ENCODE data around the gene RPS6KA2.

RPS6KA2 gene

GRCh38 chr6:166462461-166463135, 164.5 kb downstream of the RPS6KA2 start:
- no peak for DNase-seq

DNA sequence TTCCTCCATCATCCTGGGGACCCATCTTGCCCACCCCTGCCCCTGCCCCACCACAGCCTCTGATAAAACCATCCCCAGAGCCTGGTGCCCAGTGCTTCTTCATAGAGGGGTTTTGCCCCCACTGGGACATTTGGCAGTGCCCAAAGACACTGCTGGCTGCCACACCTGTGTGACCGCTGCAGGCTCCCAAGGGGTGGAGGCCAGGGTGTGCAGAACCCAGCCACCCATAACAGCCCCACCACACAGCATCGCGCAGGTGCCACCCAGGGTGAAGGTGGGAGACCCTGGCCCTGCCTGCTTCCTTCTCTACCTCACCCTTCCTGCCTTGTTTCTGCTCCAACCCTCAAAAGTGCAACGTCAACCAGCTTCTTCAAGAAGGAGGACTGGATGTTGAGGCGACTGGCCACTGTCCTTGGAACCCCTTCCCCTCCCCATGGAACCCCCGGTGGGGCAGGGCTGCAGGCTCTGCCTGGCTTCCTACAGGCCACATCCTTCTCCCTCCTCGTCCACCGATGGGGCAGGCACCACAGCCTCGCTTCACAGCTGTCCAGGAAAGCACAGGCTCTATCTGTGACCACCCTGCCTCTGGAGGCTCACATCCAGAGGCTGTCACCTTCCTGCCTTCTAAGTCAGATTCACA, 165.1 kb downstream of the RPS6KA2 start:
- DNase-seq, result no peak

DNA sequence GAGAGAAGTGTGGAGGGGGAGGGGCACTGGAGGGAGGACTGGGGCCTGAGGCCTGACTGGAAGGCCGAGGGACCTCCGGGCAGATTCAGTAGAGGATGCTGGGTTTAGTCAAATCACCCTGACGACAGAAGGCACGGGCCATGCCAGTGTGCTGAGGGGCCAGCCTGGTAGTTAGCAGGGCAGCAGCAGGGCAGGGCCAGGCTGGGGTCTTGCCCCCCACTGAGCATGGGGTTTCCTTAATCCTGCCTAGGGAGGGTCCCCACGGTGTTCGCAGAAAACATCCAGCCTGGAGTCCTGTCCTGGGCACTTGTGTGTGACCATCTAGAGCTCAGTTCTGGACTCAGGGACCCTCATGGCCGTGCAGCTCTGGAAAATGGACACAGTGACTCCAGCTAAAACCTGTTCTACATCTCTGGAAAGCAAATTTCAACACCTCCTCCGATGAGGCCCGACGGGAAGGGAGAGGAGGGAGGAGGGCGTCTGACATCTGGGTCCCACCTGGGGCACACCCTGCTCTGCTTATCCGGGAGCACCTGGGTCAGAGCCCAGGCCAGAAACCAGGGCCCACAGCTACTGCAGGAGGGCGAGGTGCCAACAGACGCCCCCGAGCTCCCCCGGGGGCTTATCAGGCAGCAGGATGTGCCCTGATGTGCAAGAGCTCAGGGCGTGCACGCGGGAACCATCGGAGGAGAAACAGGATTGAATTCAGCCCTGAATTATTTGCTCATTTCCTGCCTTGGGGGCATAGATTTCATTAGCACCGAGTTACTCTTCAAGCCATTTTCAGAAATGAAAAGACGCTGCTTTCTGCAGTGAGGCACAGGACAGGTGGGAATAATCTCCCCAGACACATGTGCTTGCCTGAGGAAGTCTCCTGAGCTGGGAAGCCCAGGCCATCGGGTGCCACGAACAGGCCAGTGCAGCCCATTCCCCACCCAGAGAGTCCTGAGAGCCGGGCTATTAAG, 166.3 kb downstream of the RPS6KA2 start:
- no peak for DNase-seq

DNA sequence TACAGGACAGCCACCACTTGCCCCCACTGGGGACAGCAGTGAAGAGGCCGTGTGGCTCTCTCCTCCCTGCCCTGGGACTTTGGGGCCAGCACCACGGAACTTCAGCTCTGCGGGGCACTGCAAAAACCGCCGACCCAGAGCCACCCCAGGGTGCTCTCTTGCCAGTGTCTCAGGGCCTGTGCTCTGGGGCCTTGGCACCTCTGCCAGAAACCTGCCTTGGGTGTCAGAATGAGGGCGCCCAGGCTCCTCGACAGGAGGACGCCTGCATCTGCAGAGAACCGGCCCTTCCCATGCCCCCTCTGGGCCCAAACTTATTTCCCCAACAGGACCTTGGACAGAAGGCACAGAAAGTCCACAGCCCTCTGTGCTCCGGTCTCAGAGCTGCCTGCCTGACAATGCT, 167.1 kb downstream of the RPS6KA2 start:
- DNase-seq, result no peak

- DNase-seq, result no peak
Observed at GRCh38 chr6:166459272-166459671, 167.8 kb downstream of the RPS6KA2 start.

DNA sequence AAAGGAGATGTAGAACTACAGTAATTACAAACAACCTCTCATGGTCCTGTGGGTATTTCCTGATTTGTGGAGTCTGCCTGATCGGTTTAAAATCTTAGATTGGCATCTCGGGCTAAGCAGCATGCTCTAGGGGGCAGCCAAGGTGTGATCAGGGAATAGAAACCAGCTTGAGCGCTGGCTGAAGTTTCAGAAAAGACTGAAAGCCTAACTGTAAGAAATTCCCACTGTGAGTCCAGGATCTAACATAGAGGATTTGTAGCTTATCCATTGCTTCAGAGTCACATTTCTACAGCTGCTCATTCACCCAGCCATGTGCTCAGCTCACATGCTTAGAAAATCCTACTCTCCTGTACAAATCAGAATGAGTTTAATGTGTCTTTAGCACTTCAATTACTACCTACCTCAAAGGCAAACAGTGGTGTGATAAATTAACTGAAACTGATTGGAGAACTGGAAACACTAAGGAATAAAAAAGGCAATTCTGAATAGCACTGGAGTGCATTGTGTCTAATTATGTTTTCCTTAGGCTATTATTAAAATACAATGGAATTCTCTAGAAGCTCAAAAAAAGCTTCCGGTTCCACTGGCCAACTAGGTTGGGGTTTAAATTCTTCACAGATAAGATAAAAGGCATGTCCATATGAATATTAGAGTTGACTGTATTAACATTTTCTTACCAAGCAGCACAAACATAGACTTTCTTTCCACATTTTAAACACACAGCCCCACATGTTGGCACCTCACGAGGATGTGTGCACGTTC, 170.5 kb downstream of the RPS6KA2 start:
- no peak for DNase-seq

- DNase-seq, result no peak
Observed at GRCh38 chr6:166454692-166455515, 172.1 kb downstream of the RPS6KA2 start.

GRCh38 chr6:166453651-166454050, 173.4 kb downstream of the RPS6KA2 start:
- no peak for DNase-seq

GRCh38 chr6:166450167-166450873, 176.7 kb downstream of the RPS6KA2 start:
- DNase-seq, result no peak

DNA sequence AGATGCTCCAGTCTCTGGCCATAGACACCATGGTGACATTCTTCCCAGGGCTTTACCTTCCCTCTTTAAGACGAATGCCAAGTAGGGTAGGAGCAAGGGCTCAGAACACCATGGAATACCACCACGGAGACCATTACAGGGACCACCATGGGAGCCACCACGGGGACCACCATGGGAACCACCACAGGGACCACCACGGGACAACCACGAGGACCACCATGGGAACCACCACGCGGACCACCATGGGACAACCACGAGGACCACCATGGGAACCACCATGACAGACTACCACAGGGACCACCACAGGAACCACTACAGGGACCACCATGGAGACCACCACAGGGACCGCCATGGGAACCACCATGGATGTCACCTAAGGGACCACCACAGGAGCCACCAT, 177.4 kb downstream of the RPS6KA2 start:
- DNase-seq, result no peak

GRCh38 chr6:166449036-166449435, 178.0 kb downstream of the RPS6KA2 start:
- no peak for DNase-seq

DNA sequence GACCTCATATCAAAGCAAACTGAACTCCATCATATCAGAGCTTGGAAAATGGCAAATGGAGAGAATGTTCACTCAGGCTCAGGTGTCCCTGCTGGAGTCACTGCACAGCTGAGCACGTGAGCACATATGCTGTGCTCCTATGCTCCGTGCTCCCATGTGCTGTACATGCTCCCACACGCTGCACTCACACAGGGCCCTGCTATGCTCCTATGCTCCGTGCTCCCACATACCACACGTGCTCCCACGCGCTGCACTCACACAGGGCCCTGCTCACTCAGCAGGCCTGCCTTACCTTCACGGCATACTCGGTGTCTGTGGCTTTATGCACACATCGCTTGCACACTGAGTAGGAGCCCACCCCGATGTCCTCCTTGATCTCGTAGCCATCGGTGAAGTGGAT, 178.6 kb downstream of the RPS6KA2 start:
- DNase-seq, result no peak

DNA sequence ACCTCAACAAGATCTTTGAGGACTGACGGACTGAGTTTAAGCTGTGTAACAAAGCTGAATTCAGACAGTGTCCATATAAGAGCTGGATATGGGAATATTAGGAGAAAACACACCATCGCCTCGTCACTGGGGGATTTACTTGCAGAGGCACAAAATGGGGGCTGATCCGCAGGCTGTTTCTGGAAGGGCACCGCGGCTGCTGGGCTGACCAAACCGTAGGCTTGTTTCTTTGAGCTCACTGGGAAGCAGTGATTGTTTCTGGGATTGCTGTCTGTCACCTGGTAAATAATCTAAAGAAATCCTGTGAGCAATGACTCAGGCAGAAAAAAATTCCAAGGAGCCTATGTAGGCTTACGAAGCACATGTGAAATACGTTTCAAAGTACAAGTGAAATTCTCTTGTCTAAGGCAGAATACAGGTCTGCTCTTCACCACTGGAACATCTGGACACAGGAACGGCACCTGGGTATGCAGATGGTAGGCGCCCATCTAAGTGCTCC, 180.4 kb downstream of the RPS6KA2 start:
- DNase-seq, result no peak

DNA sequence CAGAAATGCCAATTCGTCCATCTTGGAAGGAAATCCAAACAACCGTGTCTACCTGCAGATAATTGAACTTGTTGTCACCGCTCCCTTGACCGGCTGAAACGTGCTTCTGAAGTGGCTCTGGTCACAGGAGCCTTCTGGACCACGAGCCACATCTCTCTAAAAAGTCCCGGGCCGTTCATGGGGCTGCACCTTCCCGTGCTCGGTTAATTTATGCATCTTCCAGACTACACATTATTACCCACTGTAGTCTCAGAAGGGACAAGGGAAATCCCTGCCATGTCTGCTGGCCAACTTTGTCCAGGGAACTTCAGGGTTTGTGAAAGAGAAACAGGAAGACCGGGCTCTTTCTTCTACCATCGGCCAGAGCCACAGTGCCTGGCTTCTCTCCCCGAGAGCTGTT, 180.9 kb downstream of the RPS6KA2 start:
- DNase-seq, result no peak

- no peak for DNase-seq
Observed at GRCh38 chr6:166444446-166444845, 182.6 kb downstream of the RPS6KA2 start.

- no peak for DNase-seq
Observed at GRCh38 chr6:166443166-166443565, 183.9 kb downstream of the RPS6KA2 start.

DNA sequence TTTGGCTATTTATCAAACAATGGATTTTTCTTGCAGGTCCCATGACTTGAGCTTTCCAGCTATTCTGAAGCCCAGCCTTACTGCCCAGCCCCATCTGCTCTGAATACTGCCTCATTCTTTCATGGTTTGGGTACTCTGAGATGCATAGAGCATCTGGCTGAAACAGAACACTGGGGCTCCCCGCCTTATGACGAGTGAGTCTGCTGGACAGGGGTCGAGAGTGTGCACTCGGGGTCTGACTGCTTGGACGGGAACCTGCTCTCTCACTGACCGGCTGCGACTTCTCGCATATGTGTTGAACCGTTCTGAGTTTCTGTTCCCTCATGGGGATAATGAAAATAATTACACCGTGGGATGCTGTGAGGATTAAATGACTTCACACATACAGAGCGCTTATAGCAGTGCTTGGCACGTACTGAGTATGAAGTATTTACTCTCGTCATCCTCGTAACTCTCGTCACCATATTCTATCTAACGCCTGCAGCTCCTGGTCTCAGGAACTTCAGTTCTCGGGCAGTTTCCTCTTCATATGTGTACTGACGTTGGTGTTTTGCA, 184.8 kb downstream of the RPS6KA2 start:
- no peak for DNase-seq

DNA sequence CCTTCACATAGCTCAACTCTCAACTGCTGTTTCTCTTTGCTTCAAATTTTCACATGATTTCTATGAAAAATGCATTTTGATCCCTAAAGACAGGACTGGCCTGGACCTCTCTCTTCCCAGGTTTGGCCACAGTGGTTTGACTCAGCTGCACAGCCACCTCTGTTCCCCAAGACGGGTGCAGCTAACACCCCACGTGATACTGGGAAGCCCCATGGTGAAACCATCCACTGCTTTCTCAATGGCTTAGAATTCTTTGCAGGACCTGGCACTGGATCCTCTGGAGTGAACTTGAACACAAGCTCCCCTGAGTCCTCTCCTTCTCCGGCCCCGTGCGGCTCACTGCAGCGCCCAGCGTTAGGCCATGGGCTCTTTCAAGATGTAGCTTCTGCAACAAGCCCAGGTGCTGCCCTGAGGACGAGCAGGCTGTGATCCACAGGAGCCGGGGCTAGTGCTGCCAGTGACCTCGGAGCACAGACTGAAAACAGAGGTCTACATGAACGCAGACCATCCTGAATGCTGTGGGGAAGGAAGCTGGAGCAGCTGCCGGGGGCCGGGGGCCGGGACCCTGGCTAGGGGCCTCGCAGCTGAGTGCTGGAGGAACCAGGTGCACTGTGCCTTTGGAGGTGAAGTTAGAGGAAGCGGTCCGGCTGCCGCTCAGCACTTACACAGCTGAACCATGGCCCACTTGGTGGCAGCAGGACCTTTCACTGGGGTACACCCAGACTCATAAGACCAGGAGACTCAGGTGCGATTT, 185.5 kb downstream of the RPS6KA2 start:
- DNase-seq, result no peak

DNA sequence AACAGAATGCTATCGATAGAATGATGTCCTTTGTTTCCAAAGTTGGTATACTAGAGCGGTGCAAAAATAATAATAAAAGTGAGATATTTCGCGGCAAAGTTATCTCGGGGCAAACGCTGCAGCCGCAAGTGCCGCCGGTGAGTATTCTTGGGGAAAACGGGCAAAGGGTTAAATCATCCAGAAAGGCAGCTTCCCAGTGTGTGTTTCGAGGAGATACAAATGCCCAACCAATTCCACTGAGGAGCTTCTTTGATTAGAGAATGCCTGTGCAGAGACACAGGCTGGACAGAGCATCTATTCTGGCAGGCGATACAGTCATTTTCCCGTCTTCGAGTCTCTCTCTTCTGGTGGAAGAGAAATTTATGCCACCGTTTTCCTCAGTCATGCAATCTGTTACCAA, 186.3 kb downstream of the RPS6KA2 start:
- DNase-seq, result no peak

DNA sequence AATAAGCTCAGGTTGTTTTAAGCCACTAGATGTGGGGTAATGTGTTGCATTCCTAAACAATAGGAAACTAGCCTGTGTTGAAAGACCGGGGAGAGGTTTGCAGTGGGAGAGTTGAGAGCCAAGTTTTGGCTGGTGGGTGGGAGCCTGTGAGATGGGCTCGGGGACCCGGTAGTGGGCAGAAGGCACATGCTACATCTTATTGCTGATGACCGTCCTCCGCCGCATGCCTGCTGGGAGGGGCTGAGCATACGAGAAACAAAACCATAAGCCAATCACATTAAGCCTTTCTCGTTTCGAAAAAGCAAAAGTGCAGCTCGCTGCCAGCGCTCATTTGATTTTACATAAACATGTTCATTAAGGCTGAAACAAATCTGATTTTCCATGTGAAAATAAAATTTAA, 186.9 kb downstream of the RPS6KA2 start:
- no peak for DNase-seq
